ENCODE results near the gene CNTNAP3B.
"Not testable (repeated sequence)": the region's sequence is repeated elsewhere in the genome, so short reads cannot be mapped to it uniquely, and the experiment has no call there.

Gene CNTNAP3B

DNA sequence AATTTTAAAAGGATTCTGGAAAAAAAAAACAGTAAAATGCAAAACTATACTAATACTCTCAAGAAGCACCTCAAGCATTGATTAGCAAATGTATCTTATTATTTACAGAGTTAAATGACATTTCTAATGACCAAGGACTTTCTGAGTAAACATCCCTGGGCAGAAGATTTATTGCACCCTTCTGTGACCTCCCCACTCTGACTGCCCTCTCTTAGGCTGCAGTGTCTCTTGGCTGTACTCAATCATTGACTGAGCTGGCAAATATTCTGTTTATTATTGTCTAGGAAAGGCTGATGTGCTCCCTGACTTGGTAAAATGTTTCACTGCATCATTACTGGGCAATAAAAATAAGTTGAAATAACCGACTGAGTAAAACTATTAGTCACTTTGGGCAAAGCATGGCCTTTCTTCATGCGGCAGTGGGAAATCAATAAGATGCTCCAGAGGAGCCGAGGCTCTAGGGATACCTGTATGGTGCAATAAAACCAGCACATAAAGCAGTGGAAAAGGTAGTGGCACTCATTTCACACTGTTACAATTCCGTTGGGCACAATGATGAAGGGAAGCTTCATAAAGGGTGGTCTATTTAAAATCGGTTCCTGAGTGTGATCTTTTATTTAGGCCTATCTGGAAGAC, 151.1 kb downstream of the CNTNAP3B start:
- not testable (repeated sequence) for DNase-seq (ENCODE audit: low read depth)

DNA sequence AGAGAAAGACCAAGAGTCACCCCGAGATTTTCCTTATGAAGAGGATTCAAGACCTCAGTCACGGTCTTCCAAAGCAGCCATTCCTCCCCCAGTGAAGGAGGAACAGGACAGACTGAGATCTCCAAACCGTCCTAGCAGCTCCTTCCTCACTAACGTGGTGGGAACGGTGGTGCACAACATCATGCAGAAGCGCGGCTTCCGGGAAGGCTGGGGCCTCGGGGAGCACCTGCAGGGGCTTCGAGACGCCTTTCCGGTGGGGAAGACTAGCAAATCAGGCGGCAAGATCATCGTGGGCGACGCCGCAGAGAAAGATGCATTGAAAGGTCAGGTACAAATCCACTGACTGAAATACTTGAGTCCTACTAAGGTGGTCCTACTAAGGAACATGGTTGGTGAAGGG, 154.3 kb downstream of the CNTNAP3B start:
- not testable (repeated sequence) for DNase-seq (ENCODE audit: low read depth)

DNA sequence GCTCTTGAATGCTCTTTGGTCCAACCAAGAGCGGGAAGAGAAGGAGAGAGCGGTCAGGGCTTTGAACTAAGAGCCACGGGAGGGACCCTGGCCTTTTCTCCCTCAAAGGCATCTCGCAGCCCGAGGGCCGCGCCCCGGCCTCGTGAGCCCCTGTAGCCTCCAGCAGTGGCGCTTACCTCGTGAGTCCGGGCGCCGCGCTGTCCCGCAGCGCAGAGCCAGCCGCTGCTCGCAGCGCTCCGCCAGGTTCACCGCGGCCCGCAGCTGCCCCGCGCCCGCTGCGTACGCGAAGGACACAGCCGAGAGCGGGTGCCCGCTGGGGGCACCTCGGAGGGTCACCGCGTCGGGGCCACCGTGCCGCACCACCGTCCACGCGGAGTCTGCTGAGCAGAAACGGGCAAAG, 176.2 kb downstream of the CNTNAP3B start:
- DNase-seq (ENCODE audit: low read depth), result not testable (repeated sequence)

DNA sequence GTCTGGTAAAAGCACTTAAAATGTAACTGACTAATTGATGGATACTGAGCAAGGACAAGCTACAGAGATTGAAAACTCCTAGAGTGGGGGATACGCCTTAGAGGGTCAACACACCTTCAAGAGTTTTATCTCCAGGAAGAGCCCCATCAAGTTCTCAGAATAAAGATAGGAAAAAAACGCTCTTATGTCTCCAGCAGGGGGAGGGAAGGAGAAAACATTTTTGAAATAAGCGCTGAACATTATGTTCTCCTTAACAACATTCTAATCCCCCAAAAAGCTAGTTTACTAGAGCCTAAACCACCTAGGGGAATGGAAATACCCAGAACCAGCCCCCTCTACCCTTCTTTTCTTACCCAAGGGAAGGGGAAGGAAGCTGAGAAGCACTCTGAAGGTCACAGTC, 187.5 kb downstream of the CNTNAP3B start:
- not testable (repeated sequence) for DNase-seq (ENCODE audit: low read depth)

DNA sequence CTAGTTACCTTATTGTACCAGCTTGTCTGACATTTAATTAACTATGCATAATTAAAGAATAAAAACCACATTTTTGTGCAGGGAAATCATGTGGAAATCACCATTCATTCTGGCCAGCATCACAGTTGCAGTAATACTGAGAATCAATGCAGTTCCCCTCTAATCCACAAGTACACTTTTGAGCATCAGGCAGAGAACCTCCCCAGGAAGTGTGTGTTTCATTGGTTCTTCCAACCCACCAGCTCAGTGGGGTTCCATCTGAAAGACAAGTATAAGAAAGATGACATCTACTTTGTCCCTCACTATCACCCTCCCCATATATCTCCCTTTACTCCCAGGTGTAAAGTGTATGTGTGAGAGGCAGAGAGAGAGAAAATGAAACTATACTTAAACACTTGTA, 191.1 kb downstream of the CNTNAP3B start:
- not testable (repeated sequence) for DNase-seq (ENCODE audit: low read depth)

DNA sequence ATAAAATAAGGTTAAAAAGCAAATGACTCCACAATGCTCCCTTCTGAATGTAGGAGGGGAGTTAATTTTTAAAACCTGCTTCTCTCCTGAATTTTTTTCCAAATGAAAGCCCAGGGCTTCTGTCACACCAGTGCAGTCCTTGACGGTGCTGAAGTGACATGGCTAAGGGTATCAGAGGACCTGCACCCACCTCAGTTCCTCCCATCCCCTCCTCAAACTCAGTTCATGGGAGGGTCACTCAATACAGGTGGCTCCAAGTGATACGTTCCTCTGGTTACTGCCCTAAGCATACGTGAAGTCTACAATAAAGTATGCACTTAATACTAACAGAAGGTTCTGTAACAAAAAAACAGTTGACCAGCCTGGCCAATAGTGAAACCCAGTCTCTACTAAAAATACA, 193.5 kb downstream of the CNTNAP3B start:
- not testable (repeated sequence) for DNase-seq (ENCODE audit: low read depth)

DNA sequence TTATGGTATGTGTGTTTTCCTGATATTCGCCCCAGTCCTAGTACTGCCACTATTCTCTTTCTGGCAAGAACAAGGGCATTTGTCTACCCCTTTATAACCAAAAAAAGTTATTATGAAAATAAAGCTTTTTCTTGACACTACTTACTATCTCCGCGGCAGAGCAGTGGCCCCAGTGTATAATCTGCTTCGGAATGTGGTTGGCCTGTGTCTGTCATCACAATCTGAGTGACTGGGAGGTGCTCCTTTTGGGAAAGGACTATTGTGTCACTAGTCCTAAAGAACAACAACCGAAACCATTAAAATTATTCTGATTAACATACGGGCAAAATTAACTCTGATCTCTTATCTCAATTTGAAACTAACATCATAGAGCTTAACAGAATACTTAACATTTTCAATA, 200.1 kb downstream of the CNTNAP3B start:
- not testable (repeated sequence) for DNase-seq (ENCODE audit: low read depth)

DNA sequence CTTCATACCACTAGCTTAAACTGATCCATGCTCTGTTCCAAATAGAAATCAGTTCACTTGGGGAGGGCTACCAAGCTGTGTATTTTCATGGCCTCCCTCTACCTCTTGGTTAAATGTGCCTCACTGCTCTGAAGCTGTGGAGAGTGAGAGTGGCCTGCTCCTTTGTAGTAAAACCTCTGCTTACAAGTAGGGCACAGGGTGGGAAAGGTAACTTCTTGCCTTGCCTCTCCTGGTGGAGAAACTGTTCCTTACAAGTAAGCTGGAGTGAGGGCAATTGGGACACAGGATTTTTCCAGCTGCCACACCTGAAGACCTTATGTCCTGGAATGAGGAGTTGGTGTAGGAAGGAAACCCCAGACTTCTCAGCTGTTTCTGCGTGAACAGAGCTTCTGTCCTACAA, 211.9 kb downstream of the CNTNAP3B start:
- DNase-seq (ENCODE audit: low read depth), result not testable (repeated sequence)

DNA sequence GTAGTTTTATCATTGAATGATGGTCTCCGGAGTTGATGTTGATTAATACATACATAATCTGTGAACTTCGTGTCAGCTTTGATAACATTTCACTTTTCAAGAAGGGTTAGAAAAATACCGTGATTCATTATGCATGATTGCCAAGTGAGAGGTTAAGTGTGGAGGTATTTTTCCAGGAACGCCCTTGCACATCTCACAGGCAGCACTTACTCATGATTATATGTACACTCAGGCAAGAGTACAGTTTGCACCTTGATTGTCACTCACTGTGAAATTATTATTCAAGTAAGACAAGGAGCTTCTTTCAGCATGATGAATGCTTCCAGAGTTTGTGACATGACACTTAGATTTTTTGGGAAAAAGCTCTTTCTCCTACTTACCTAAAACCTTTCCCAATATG, 223.7 kb downstream of the CNTNAP3B start:
- DNase-seq (ENCODE audit: low read depth), result not testable (repeated sequence)

DNA sequence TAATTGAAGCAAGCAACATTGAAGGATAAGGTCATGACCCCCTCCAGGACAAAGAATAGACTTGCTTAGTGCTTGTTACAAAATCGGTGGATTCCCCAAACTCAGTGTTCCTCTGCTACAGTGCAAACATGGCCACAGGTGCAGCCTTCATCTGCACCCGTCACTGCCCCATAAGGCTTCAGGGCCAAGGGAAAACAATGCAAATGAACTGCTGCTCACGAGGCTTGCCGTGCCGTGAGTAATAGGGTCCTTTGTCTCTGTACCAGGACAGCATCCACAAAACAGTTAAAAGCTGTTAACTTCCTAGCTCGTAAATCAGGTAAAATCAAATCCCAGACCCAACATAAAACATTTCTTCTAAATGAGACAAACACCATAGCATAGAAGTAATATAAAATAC, 226.5 kb downstream of the CNTNAP3B start:
- DNase-seq (ENCODE audit: low read depth), result not testable (repeated sequence)

DNA sequence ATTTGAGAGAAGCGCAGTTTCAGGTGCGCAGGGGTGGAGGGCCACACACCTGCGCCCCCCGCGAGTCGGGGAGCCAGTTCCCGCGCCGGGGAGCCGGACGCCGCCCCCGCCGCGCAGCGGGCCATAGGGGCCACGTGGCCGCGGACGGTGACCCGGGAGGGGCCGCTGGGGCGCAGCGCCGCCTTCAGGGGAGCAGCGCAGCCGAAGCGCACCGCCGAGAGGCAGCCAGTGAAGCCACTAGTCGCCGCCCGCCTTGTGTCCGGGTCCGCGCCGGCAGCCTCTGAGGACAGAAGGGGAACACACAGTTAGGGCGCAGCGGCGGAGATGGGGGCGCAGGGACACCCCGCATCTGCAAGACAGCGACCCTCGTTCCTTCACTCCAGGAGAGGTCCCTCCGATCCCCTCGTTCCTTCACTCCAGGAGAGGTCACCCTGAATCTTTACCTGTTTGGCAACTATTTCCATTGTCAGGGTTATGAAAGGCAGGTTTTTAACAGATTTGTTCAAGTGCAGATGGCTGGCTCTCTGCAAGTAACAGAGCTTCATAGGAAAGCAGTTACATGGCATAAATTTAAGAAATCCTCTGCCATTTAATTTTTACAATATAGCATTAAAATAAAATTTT, 230.4 kb downstream of the CNTNAP3B start:
- DNase-seq (ENCODE audit: low read depth), result not testable (repeated sequence)

DNA sequence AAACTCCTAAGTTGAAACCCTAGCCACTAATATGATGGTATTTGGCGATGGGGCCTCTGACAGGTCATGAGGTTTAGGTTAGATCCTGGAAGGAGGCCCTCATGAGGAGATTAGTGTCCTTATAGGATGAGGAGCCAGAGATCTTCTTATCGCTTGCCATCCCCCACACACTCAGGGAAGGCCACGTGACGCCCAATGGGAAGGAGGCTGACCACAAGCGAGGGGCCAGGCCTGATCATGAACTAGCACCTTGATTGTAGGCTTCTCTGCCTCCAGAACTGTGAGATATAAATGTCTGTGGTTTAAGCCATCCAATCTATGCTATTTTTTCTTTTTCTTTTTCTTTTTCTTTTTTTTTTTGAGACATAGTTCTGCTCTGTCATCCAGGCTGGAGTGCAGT, 254.7 kb downstream of the CNTNAP3B start:
- DNase-seq (ENCODE audit: low read depth), result not testable (repeated sequence)

DNA sequence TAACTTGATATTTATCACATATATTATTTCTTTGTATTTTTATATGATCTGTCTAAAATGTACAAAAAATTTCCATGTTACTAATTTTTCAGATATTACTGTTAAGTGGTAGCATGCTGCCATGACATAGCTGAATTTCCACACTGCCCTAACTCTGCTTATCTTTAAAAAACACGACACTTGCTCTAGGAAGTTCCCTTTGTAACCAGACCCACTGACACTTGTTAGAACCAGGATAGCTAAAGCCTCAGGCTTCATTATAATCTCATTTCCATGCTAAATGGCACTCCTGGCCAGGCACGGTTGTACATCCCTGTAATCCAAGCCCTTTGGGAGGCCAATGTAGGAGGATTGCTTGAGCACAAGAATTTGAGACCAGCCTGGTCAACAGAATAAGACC, 273.8 kb downstream of the CNTNAP3B start:
- DNase-seq (ENCODE audit: low read depth), result not testable (repeated sequence)

DNA sequence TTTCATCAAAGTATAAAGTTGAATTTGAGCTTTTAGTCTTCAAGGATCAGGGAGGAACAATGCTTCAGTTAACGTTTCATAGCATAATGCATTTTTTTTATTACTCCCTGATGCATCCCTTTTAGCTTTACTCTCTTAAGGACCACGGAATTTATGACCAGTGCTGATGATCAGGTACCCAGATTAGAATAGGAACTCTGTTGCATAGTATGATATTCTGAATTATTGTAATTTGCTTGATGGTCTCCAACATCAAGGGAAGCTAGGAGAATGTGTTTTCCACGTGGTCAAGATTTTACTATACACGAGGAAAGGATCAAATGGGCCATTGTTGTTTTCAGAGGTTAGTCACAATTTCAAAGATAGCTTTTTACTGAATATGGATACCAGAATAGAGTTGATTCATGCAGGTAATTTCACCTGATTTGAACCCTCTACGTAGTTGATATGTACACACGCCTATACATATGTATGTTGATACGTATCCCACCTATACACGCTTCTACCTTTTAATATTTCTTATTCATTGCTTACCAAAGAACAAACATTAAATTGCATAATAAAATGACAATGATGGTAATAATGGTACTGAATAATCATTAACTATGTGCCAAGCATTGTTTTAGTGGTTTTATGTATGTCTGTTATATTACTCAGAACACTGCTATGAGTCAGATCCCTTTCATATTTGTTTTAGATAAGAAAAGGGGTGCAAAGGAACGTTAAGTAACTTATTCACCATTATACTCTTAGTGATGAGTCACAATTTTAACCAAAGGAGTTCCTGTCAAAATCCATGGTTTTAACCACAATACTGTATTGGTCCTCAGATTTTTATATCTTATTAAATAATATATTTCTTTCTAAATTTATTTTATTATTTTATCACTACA, 277.1 kb downstream of the CNTNAP3B start:
- not testable (repeated sequence) for DNase-seq (ENCODE audit: low read depth)

DNA sequence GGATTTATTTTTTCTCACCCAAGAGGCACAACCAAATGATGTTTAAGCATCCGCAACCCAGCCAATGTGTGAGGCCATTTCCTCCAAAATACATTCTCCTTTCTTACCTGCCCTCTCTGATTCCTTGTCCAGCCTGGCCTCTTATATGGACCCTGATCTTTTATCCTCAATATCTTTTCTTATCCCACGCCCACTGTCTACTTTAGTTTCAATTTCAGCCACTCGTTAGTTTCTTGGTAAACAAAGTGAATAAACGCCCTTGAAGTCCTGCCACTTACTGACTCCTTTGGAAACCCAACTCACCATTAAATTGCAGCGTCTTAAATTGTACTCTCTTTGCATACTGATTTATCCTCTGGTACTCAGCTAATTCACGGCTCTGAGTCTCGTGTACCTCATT, 281.4 kb downstream of the CNTNAP3B start:
- DNase-seq (ENCODE audit: low read depth), result not testable (repeated sequence)
